H9 (cell line): ENCODE results near the gene HNRNPH1. TPM values are rescaled to one million over a fixed set of nuclear protein-coding genes. Genes with fewer than 3 reads are reported as not detected.
"Not testable (repeated sequence)": the region's sequence is repeated elsewhere in the genome, so short reads cannot be mapped to it uniquely, and the experiment has no call there.

Experiments used
- DNase-seq: peaks from one replicate; pipeline ENCODE4 v3.0.0-alpha.2; 2017
- H2AFZ ChIP-seq: one replicate; pipeline ENCODE4 v1.6.1; 2013; ENCODE audit warnings: mild to moderate bottlenecking, low read length, control low read depth, moderate library complexity
- H2AK5ac ChIP-seq: 2 replicates; pipeline ENCODE4 v1.6.1; 2013; ENCODE audit warnings: low read length, control low read depth, mixed read lengths; ENCODE audit not compliant: insufficient read length
- H2BK120ac ChIP-seq: one replicate; pipeline ENCODE4 v1.6.1; 2013; ENCODE audit warnings: low read depth, mild to moderate bottlenecking, low read length, control low read depth, inconsistent platforms; ENCODE audit not compliant: poor library complexity, severe bottlenecking
- H2BK12ac ChIP-seq: 2 replicates; pipeline ENCODE4 v1.6.1; 2013; ENCODE audit warnings: low read length, control low read depth, mixed read lengths, low read depth; ENCODE audit not compliant: insufficient read length
- H2BK15ac ChIP-seq: 2 replicates; pipeline ENCODE4 v1.6.1; 2013; ENCODE audit warnings: low read depth, low read length, control low read depth
- H2BK20ac ChIP-seq: one replicate; pipeline ENCODE4 v1.6.1; 2013; ENCODE audit warnings: low read depth, mild to moderate bottlenecking, low read length, control low read depth, inconsistent platforms; ENCODE audit not compliant: poor library complexity, severe bottlenecking
- H2BK5ac ChIP-seq: 2 replicates; pipeline ENCODE4 v1.6.1; 2013; ENCODE audit warnings: low read length, control low read depth, mixed read lengths; ENCODE audit not compliant: insufficient read length
- H3K14ac ChIP-seq: 2 replicates; pipeline ENCODE4 v1.6.1; 2013; ENCODE audit warnings: low read length, control low read depth; ENCODE audit not compliant: insufficient read depth
- H3K18ac ChIP-seq: 2 replicates; pipeline ENCODE4 v1.6.1; 2013; ENCODE audit warnings: low read depth, mild to moderate bottlenecking, mixed read lengths, low read length, control low read depth; ENCODE audit not compliant: insufficient read length
- H3K23ac ChIP-seq: 2 replicates; pipeline ENCODE4 v1.6.1; 2013; ENCODE audit warnings: low read length, control low read depth, mixed read lengths, low read depth; ENCODE audit not compliant: insufficient read length
- H3K23me2 ChIP-seq: 2 replicates; pipeline ENCODE4 v1.6.1; 2013; ENCODE audit warnings: low read depth, mild to moderate bottlenecking, mixed read lengths, low read length, control low read depth; ENCODE audit not compliant: insufficient read length, poor library complexity, severe bottlenecking
- H3K27ac ChIP-seq: 2 replicates; pipeline ENCODE4 v1.5.1; 2013; ENCODE audit warnings: low read length, control low read depth, mixed read lengths, low read depth; ENCODE audit not compliant: insufficient read length
- H3K27me3 ChIP-seq: 2 replicates; pipeline ENCODE4 v1.6.1; 2013; ENCODE audit warnings: low read length, control low read depth, inconsistent platforms; ENCODE audit not compliant: insufficient read depth
- H3K4ac ChIP-seq: 2 replicates; pipeline ENCODE4 v1.6.1; 2013; ENCODE audit warnings: low read depth, mild to moderate bottlenecking, control low read depth, inconsistent platforms, low read length, moderate library complexity
- H3K4me1 ChIP-seq: 2 replicates; pipeline ENCODE4 v1.6.1; 2013; ENCODE audit warnings: low read length, control low read depth, inconsistent platforms; ENCODE audit not compliant: insufficient read depth
- H3K4me2 ChIP-seq: 2 replicates; pipeline ENCODE4 v1.6.1; 2013; ENCODE audit warnings: low read length, control low read depth, mixed read lengths; ENCODE audit not compliant: insufficient read length, insufficient read depth
- H3K56ac ChIP-seq: 2 replicates; pipeline ENCODE4 v1.6.1; 2013; ENCODE audit warnings: low read depth, mild to moderate bottlenecking, mixed read lengths, low read length, control low read depth; ENCODE audit not compliant: insufficient read length
- H3K79me1 ChIP-seq: 2 replicates; pipeline ENCODE4 v1.6.1; 2013; ENCODE audit warnings: low read depth, mild to moderate bottlenecking, moderate library complexity, low read length, control low read depth, inconsistent platforms; ENCODE audit not compliant: insufficient read depth, poor library complexity, severe bottlenecking
- H3K79me2 ChIP-seq: 2 replicates; pipeline ENCODE4 v1.6.1; 2013; ENCODE audit warnings: low read length, control low read depth, inconsistent platforms; ENCODE audit not compliant: insufficient read depth
- H3K9ac ChIP-seq: 2 replicates; pipeline ENCODE4 v1.6.1; 2013; ENCODE audit warnings: low read length, control low read depth, mixed read lengths; ENCODE audit not compliant: insufficient read length; ENCODE audit errors: extremely low read depth
- H3K9me3 ChIP-seq: one replicate; pipeline ENCODE4 v1.6.1; 2013; ENCODE audit warnings: low read depth, low read length, inconsistent platforms; ENCODE audit not compliant: control insufficient read depth
- H3T11ph ChIP-seq: one replicate; pipeline ENCODE4 v1.6.1; 2013; ENCODE audit warnings: mild to moderate bottlenecking, low read length, control low read depth, inconsistent platforms
- H4K20me1 ChIP-seq: one replicate; pipeline ENCODE4 v1.6.1; 2013; ENCODE audit not compliant: control insufficient read depth, insufficient read length, insufficient read depth
- H4K5ac ChIP-seq: 2 replicates; pipeline ENCODE4 v1.6.1; 2013; ENCODE audit warnings: low read depth, mild to moderate bottlenecking, mixed read lengths, low read length, control low read depth; ENCODE audit not compliant: insufficient read length
- H4K8ac ChIP-seq: replicated peaks from 2 replicates; pipeline ENCODE4 v1.6.1; 2013; ENCODE audit warnings: low read length, control low read depth, mixed read lengths, low read depth; ENCODE audit not compliant: insufficient read length
- H4K91ac ChIP-seq: 2 replicates; pipeline ENCODE4 v1.6.1; 2013; ENCODE audit warnings: low read depth, mild to moderate bottlenecking, moderate library complexity, mixed read lengths, low read length, control low read depth; ENCODE audit not compliant: insufficient read length
- H3K27ac Mint-ChIP-seq, 3 experiments: 2 replicates in 2 of 3; 3 replicates in 1 of 3; pipeline ENCODE4 v1.8.0; 2020 to 2021; ENCODE audit warnings: mixed read lengths in 3 of 3, mild to moderate bottlenecking in 1 of 3, moderate library complexity in 1 of 3
- H3K27me3 Mint-ChIP-seq: 2 replicates; pipeline ENCODE4 v1.8.0; 2021; ENCODE audit warnings: low read depth, mild to moderate bottlenecking, moderate library complexity, mixed read lengths
- H3K36me3 Mint-ChIP-seq, 3 experiments: 2 replicates in 2 of 3; 3 replicates in 1 of 3; pipeline ENCODE4 v1.8.0; 2020 to 2021; ENCODE audit warnings: low read depth in 3 of 3, mixed read lengths in 3 of 3; ENCODE audit not compliant: insufficient read depth in 1 of 3
- H3K4me1 Mint-ChIP-seq, 2 experiments: 2 replicates each; pipeline ENCODE4 v1.8.0; 2020; ENCODE audit warnings: mixed read lengths in 2 of 2
- H3K4me3 Mint-ChIP-seq, 2 experiments: 2 replicates in 1 of 2; 3 replicates in 1 of 2; pipeline ENCODE4 v1.8.0; 2020 to 2021; ENCODE audit warnings: mild to moderate bottlenecking in 2 of 2, mixed read lengths in 2 of 2, moderate library complexity in 1 of 2
- H3K9me3 Mint-ChIP-seq, 2 experiments: 2 replicates in 1 of 2; 3 replicates in 1 of 2; pipeline ENCODE4 v1.8.0; 2020; ENCODE audit warnings: mild to moderate bottlenecking in 2 of 2, mixed read lengths in 2 of 2, moderate library complexity in 1 of 2
- WGBS: extraction: QIAGEN DNeasy Blood & Tissue Kit; methylation state at CpG from one replicate; pipeline ENCODE4 v1.1.7; 2013; ENCODE audit warnings: missing lambda C conversion rate, low lambda C conversion rate, mixed read lengths; ENCODE audit not compliant: insufficient read length; ENCODE audit errors: extremely low coverage; 5-methylcytosine and 5-hydroxymethylcytosine counted together
- total RNA-seq: library from RNA; stranded (reverse); gene quantifications from 2 replicates; pipeline ENCODE4 v1.2.1, GENCODE V29; 2021

The HNRNPH1 gene
- total RNA-seq, 1 experiment from 2014 or later = 1,066 TPM

DNA sequence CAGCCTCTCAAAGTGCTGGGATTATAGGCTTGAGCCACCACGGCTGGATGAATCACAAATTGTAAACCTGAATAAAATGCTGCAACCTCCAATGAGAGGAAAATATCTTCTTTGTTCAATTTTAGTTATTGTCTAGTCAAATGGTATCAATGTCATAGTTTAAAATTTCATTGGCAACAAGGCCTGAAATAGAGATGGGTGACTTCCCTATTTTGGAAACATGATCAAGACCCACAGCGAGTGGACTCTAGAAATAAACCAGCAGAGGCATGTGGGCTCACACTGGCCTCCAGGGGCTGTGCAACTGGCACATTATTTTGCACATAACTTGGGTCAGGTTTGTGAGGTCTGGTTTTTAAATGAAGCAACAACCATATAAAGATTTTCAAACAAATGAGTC, 29.7 kb upstream of the HNRNPH1 start:
- H2AFZ ChIP-seq, H3K4me2 ChIP-seq, H4K5ac ChIP-seq, H2BK5ac ChIP-seq, H2BK15ac ChIP-seq, H3K9ac ChIP-seq, H3K4me1 Mint-ChIP-seq, H4K91ac ChIP-seq, H3T11ph ChIP-seq, H3K79me1 ChIP-seq, H3K18ac ChIP-seq, H2AK5ac ChIP-seq, H2BK12ac ChIP-seq, H3K4me3 Mint-ChIP-seq, H3K14ac ChIP-seq, H3K36me3 Mint-ChIP-seq, H4K20me1 ChIP-seq, H3K9me3 Mint-ChIP-seq, H2BK20ac ChIP-seq, H3K23me2 ChIP-seq, H3K56ac ChIP-seq, H3K79me2 ChIP-seq, H3K4ac ChIP-seq, H3K9me3 ChIP-seq, H2BK120ac ChIP-seq, H4K8ac ChIP-seq, H3K23ac ChIP-seq, H3K27ac Mint-ChIP-seq, H3K4me1 ChIP-seq, DNase-seq, H3K27ac ChIP-seq, H3K27me3 ChIP-seq: not testable (repeated sequence)
- no CpG with 5 or more reads among the region's 2 CpGs for WGBS
- H3K27me3 Mint-ChIP-seq = peaks cover 10% of the 10 kb centered on the region

GRCh38 chr5:179650245-179650644, 26.8 kb upstream of the HNRNPH1 start:
- H3K18ac ChIP-seq, H4K20me1 ChIP-seq, H3K56ac ChIP-seq, H2AFZ ChIP-seq, H4K5ac ChIP-seq, H3K4me3 Mint-ChIP-seq, H4K8ac ChIP-seq, H3T11ph ChIP-seq, H3K27me3 ChIP-seq, H2AK5ac ChIP-seq, H3K4me1 ChIP-seq, H2BK15ac ChIP-seq, H3K36me3 Mint-ChIP-seq, H4K91ac ChIP-seq, H3K23ac ChIP-seq, H2BK12ac ChIP-seq, H3K14ac ChIP-seq, H3K4me1 Mint-ChIP-seq, H3K4me2 ChIP-seq, H3K9me3 Mint-ChIP-seq, H2BK120ac ChIP-seq, H3K79me2 ChIP-seq, H2BK5ac ChIP-seq, H2BK20ac ChIP-seq, H3K27ac Mint-ChIP-seq, H3K27ac ChIP-seq, H3K79me1 ChIP-seq, H3K4ac ChIP-seq, DNase-seq, H3K9me3 ChIP-seq, H3K9ac ChIP-seq, H3K23me2 ChIP-seq: not testable (repeated sequence)
- no CpG with 5 or more reads among the region's 26 CpGs for WGBS
- peaks cover 13% of the 10 kb centered on the region for H3K27me3 Mint-ChIP-seq
